AG08396 (cell line): Measurements from ENCODE around the gene SEMA5A.

ENCODE experiments used
- DNase-seq: peaks from one replicate; pipeline ENCODE4 v3.0.0; 2012; ENCODE audit warnings: low spot score, mixed read lengths

SEMA5A gene

GRCh38 chr5:8993031-8993430 lies 552.8 kb downstream of the SEMA5A start:
- DNase-seq: no peak
